ENCODE measurements around the gene IGSF21.

IGSF21 gene

DNA sequence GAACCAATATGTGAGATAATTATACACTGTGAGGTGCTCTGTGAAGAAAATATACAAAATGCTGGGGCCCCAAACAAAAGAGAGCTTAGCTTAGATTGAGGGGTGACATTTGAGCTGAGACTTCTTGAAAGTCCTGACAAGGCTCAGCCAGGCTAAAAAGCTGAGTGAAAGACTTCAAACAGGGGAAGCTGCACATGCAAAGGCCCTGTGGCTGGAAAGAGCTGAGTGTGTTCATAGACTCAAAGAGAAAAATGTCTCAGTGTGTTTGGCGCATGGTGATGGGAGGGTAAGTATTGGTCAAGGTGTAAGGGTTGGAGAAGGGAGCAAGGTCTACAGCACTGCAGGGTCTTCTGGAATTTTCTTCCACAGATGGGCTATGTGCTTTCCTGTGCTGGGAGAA, 245.9 kb downstream of the IGSF21 start:
- no peak for TF ChIP-seq ZFX (IDR thresholded peaks at IDR 0.05)
- TF ChIP-seq, protein P1, sequence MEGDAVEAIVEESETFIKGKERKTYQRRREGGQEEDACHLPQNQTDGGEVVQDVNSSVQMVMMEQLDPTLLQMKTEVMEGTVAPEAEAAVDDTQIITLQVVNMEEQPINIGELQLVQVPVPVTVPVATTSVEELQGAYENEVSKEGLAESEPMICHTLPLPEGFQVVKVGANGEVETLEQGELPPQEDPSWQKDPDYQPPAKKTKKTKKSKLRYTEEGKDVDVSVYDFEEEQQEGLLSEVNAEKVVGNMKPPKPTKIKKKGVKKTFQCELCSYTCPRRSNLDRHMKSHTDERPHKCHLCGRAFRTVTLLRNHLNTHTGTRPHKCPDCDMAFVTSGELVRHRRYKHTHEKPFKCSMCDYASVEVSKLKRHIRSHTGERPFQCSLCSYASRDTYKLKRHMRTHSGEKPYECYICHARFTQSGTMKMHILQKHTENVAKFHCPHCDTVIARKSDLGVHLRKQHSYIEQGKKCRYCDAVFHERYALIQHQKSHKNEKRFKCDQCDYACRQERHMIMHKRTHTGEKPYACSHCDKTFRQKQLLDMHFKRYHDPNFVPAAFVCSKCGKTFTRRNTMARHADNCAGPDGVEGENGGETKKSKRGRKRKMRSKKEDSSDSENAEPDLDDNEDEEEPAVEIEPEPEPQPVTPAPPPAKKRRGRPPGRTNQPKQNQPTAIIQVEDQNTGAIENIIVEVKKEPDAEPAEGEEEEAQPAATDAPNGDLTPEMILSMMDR (conservative IDR thresholded peaks at IDR 0.05): no peak
- H3K27ac ChIP-seq: no peak overlapping the region

DNA sequence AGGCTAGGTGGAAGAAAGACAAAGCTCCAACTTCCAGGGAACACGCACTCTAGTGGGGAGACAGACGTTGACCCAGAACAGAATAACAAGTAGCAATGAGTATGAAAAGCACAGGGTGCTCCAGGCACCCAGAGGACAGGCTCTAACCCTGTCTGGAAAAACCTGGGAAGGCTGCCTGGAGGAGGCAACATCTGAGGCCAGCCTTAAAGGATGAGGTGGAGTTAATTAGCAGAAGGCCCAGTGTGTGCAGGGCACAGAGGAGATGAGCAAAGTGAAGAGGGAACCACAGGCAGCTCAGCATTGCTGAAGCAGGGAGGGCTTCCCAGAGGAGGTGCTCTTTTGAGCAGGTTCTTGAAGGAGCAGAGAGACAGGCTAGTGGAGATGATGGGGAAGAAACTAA, 246.4 kb downstream of the IGSF21 start:
- no peak for TF ChIP-seq ZFX (IDR thresholded peaks at IDR 0.05)
- TF ChIP-seq, protein P1 (conservative IDR thresholded peaks at IDR 0.05): no peak
- H3K27ac ChIP-seq: no peak overlapping the region

DNA sequence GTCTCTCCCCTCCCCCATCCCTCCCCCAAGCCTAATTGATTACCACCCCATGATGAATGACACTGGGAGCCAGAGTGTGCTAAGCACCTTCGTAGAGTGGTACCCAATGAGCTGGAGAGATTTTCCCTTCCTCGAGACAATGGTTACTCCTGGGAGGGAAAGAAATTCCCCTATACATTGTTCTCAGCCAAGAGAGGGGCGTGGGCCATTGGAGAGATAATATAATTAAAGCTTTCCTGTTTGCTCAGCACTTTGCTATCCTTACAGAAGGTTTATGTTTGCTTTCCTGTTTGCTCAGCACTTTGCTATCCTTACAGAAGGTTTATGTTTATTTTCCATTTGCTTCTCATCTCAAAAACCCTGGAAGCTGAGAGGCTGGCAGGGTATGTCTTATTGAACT, 247.0 kb downstream of the IGSF21 start:
- H3K27ac ChIP-seq: no peak overlapping the region
- no peak for TF ChIP-seq ZFX (IDR thresholded peaks at IDR 0.05)
- TF ChIP-seq, protein P1 (conservative IDR thresholded peaks at IDR 0.05): no peak

DNA sequence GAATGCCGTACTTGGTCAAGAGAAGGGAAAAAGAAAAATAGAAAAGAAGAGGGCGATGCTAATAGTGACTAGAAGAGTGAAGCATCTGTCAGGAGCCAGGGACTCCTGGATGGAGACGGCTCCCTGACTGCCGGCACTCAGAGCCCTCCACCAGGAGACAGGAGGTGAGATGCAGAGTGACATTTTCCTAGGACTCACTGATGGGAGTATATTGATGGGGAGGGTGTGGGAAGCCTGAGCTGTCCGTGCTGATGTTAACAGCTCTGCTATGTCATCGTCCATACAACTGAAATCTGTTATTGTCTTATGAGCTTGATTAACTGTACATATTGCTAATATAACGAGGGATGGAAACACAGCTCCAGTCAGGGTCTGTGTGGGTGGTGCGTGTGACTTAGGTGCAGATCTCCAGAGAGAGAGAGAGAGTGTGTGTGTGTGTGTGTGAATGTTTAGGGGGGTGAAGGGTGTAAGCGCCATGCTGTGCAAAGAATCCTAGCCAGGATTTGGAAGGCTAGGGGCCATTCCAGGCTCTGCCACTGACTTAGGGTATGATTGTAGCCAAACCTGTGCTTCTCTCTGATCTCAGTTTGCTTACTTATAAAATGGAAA, 250.1 kb downstream of the IGSF21 start:
- TF ChIP-seq, protein P1 (conservative IDR thresholded peaks at IDR 0.05): no peak
- no peak for TF ChIP-seq ZFX (IDR thresholded peaks at IDR 0.05)
- no peak overlapping the region for H3K27ac ChIP-seq

DNA sequence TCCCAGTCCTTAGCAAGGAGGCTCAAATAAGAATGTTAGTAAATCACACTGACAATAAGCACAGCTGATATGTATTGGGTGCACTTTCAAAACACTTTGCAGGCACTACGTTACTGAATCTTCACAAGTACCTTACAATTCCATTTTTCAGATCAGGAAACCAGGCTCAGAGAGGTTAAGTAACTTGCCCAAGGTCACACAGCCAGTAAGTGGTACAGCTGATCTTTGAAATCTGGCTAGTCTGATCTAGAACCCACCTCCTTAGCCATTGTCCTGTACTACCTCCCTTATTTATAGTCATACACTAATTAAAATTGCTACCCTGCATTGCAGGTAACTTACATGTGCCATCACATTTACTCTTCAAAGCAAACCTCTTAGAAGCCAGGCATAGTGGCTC, 251.0 kb downstream of the IGSF21 start:
- TF ChIP-seq ZFX (IDR thresholded peaks at IDR 0.05): no peak
- TF ChIP-seq, protein P1 (conservative IDR thresholded peaks at IDR 0.05): no peak
- H3K27ac ChIP-seq: no peak overlapping the region

DNA sequence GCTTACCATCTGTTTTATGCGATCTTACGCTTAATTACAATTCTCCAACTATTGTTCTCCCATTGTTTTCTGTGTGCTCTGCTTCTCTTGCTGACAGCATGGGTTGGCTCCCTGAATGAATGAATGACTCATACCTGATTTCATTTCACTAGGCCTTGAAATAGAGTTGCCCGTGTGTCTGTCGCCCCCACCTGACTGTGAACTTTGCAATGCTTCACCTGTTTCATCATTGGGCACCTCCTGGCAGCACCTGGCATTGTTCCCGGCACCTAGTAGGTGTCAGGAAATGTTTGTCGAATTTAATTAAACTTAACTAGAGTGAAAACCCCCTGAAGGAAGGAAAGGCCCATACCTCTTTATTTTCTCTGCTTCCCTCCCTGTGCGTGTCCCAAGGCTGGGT, 252.7 kb downstream of the IGSF21 start:
- no peak overlapping the region for H3K27ac ChIP-seq
- TF ChIP-seq, protein P1 (conservative IDR thresholded peaks at IDR 0.05): no peak
- TF ChIP-seq ZFX (IDR thresholded peaks at IDR 0.05): no peak

DNA sequence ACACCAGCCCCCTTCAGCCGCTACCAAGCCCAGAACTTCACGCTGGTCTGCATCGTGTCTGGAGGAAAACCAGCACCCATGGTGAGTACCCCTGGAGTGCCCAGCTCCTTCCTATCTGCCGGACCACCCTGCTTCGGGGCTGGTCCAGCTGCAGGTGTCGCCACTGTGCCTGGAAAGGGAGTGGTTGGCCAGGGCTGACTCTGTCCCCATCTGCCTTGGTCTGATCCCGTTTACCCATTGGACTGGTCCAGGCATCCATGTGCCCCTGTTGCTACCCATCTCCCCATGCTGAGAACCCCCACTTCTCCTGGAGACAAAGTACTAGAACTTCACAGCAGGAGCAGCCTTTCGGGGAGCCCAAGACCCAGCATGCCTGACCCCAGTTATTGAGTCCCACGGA, 254.6 kb downstream of the IGSF21 start:
- no peak overlapping the region for H3K27ac ChIP-seq
- no peak for TF ChIP-seq ZFX (IDR thresholded peaks at IDR 0.05)
- TF ChIP-seq, protein P1 (conservative IDR thresholded peaks at IDR 0.05): no peak
